IMR-90 (cell line): Measurements from ENCODE around the gene MTFR1L.
"Not testable (repeated sequence)": the region's sequence is repeated elsewhere in the genome, so short reads cannot be mapped to it uniquely, and the experiment has no call there.

Experiments
- BHLHE40 ChIP-seq: fragments of 150-350 bp; IDR thresholded peaks from 2 replicates; pipeline ENCODE4 v1.6.1; 2016; ENCODE audit warnings: mild to moderate bottlenecking, low read depth, low read length
- CHD1 ChIP-seq: IDR thresholded peaks from 2 replicates; pipeline ENCODE4 v1.6.1; 2012; ENCODE audit warnings: low read depth, low read length, improper control_type of control experiment
- MAFK ChIP-seq: IDR thresholded peaks from 2 replicates; pipeline ENCODE4 v1.6.1; 2012; ENCODE audit warnings: low read depth, low read length, improper control_type of control experiment
- POLR2A ChIP-seq: IDR thresholded peaks from 2 replicates; pipeline ENCODE4 v1.6.1; 2012; ENCODE audit warnings: mild to moderate bottlenecking, low read depth, low read length
- TF ChIP-seq, protein P1 (sequence below): conservative IDR thresholded peaks from 2 replicates; pipeline ENCODE4 v1.5.1; 2012; ENCODE audit warnings: mild to moderate bottlenecking, low read depth, low read length, improper control_type of control experiment
- TF ChIP-seq, protein P2 (sequence below): fragments of 150-350 bp; IDR thresholded peaks from 2 replicates; pipeline ENCODE4 v1.6.1; 2016; ENCODE audit warnings: low read depth, mild to moderate bottlenecking, low read length, moderate library complexity, borderline replicate concordance

DNA sequence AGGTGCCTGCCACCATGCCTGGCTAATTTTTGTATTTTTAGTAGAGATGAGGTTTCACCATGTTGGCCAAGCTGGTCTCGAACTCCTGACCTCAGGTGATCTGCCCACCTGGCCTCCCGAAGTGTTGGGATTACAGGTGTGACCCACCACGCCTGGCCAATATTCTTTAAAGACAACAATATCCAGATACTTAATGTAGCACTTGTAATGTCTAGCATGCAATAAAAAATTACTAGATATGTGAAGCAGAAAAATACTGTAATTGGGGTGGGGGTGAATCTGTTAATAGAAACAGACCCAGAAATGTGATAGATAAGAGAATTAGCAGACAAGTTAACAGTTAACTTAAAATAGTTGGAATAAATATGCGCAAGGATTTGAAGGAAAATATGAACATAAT lies 20.1 kb downstream of the MTFR1L start:
- TF ChIP-seq, protein P1, sequence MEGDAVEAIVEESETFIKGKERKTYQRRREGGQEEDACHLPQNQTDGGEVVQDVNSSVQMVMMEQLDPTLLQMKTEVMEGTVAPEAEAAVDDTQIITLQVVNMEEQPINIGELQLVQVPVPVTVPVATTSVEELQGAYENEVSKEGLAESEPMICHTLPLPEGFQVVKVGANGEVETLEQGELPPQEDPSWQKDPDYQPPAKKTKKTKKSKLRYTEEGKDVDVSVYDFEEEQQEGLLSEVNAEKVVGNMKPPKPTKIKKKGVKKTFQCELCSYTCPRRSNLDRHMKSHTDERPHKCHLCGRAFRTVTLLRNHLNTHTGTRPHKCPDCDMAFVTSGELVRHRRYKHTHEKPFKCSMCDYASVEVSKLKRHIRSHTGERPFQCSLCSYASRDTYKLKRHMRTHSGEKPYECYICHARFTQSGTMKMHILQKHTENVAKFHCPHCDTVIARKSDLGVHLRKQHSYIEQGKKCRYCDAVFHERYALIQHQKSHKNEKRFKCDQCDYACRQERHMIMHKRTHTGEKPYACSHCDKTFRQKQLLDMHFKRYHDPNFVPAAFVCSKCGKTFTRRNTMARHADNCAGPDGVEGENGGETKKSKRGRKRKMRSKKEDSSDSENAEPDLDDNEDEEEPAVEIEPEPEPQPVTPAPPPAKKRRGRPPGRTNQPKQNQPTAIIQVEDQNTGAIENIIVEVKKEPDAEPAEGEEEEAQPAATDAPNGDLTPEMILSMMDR, result not testable (repeated sequence)
- not testable (repeated sequence) for TF ChIP-seq MAFK, POLR2A, BHLHE40, CHD1
- TF ChIP-seq, protein P2, sequence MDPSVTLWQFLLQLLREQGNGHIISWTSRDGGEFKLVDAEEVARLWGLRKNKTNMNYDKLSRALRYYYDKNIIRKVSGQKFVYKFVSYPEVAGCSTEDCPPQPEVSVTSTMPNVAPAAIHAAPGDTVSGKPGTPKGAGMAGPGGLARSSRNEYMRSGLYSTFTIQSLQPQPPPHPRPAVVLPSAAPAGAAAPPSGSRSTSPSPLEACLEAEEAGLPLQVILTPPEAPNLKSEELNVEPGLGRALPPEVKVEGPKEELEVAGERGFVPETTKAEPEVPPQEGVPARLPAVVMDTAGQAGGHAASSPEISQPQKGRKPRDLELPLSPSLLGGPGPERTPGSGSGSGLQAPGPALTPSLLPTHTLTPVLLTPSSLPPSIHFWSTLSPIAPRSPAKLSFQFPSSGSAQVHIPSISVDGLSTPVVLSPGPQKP, result not testable (repeated sequence)
